Measurements from ENCODE around the gene NFATC4.
"Not testable (repeated sequence)": the region's sequence is repeated elsewhere in the genome, so short reads cannot be mapped to it uniquely, and the experiment has no call there.

Gene NFATC4

GRCh38 chr14:24339284-24340151 lies 28.5 kb upstream of the NFATC4 start, which contains the start of gene RIPK3:
RIPK3 (minus strand) TSS chr14:24339991; CDS start chr14:24339826, 165 bp downstream.
- peak; percentile 68 for DNase-seq (ENCODE audit: low read depth)

DNA sequence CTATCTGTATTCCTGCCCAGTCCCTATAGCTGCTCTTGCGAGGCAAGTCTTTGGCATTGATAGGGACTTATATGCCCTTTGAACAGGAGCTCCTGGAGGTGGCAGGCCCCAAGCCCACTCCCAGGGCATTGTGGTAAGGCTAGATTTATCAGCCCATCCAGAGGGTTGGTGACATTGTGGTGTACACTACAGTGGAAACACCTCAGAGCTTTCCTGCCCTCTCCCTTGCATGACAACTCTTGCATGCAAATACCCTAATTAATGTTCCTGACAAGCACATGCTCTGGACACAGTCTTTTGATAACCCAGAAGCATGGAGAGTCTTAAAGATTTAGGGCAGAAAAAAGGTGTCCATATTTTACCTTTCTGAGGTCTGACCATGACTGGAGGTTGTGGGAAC lies 27.4 kb upstream of the NFATC4 start:
- DNase-seq (ENCODE audit: low read depth), result no peak

DNA sequence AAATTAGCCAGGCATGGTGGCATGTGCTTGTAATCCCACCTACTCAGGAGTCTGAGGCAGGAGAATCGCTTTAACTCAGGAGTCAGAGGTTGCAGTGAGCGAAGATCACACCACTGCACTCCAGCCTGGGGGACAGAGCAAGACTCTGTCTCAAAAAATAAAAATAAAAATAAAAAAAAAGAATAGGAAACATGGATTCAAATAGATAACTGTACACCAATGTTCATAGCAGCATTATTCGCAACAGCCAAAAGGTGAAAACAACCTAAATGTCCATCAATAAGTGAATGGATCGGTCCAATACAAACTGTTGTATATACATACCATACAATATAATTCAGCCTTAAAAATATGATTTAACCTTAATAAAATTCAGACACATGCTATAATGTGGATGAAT lies 25.1 kb upstream of the NFATC4 start:
- DNase-seq (ENCODE audit: low read depth), result no peak

GRCh38 chr14:24343795-24344660 lies 24.0 kb upstream of the NFATC4 start:
- DNase-seq (ENCODE audit: low read depth), result no peak

DNA sequence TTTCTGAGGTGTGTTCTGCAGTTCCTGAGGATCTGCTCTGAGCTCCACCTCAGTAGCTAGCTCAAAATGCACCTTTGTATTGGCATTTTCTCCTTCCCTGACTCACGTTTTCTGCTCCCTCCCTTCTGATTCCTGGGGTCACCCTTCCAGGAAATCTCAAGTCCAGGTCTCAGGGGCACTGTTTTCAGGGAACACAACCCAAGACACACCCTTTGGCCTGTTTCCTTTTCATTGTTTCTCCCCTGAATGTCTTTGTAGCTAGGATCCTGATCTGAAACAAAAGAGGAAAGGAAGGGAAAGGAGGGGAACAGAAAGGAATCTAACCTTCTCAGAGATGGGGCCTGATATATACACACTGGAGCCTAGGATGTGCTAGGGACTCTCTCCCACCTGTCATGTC lies 20.9 kb upstream of the NFATC4 start:
- no peak for DNase-seq (ENCODE audit: low read depth)

- DNase-seq (ENCODE audit: low read depth), result no peak
Observed at GRCh38 chr14:24348186-24348585, 19.8 kb upstream of the NFATC4 start.

DNA sequence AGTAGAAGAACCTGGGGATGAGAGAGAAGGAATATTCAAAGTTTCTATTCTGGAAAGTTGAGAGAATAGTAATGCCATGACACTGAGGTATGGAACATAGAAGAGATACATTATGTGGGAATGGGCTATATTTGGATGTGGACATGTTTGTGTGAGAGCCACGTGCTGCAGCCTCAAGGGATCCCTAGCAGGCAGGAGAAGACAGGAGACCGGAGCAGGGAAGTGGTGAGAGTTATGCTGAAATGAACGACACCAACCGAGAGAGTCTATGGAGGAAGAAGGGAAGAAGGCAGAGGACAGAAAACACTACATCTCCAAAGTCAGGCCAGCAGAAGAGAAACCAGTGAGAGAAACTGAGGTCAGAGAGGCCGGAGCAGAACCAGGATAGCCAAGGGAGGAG lies 18.2 kb upstream of the NFATC4 start:
- DNase-seq (ENCODE audit: low read depth), result no peak

DNA sequence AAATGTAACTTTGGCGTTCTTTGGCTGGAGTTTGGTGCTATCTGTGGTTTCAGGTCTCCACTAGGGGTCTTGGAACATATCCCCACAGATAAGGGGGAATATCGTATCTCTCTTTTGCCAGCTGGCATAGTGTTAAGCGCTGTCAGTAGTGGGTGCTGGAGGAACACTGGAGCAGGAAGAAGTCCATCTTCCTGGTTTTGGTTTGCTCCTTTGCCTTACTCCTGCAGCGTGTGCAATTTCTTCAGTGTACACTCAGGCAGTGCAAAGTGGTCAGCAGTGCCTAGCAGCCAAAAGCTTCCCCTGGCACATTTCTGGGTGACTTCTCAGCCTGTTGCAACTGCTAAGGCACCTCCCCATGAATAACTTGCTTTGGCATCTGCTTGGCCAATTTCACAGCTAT lies 16.5 kb upstream of the NFATC4 start:
- no peak for DNase-seq (ENCODE audit: low read depth)

DNA sequence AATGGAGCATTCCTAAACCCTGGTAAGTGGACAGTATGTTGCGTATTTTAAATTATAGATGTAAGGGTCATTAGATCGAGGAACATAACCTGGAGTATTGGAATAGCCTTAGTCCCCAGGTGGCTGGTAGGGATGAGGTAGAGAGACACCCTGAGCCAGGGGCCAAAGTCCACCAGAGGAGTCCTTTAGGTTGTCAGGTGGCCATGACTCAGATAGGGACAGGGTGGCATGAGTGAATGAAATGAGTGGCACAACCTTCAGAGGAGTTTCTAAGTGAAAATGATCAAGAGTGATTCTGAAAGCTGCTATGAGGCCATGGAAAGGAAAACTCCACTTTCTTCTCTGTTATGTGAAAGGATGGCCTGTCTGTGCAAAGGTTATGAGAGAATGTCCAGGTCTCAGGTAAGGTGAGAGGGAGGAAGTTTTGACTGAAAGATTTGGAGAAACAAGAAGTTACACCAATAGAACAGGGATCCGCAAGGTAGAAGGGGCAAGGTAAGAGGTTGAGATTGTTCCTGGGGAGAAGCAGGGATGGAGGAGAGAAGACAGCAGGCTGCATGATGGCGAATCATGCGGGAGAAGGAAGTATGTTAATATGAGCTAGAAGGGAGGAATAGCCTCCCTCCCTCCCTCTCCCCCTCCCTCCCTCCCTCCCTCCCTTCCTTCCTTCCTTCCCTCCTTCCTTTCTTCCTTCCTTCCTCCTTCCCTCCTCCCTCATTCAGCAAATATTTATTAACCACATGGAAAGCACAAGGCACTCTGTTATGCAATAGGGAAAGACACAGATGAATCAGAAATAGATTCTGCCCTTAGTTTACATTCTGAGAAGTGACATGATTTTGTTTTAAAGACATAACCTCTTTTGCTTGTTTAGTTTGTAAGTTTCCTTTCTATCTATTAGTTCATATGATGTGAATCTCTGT lies 14.2 kb upstream of the NFATC4 start:
- no peak for DNase-seq (ENCODE audit: low read depth)

DNA sequence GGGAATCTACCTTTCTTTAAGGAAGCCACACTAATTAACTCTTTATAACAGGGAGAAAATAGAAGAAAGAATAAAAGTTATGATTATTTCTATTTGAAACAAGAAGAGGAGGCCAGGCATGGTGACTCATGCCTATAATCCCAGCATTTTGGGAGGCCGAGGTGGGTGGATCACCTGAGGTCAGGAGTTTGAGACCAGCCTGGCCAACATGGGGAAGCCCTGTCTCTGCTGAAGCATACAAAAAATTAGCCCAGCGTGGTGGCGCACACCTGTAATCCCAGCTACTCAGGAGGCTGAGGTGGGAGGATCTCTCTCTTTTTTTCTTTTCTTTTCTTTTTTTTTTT lies 13.5 kb upstream of the NFATC4 start:
- DNase-seq (ENCODE audit: low read depth), result not testable (repeated sequence)

DNA sequence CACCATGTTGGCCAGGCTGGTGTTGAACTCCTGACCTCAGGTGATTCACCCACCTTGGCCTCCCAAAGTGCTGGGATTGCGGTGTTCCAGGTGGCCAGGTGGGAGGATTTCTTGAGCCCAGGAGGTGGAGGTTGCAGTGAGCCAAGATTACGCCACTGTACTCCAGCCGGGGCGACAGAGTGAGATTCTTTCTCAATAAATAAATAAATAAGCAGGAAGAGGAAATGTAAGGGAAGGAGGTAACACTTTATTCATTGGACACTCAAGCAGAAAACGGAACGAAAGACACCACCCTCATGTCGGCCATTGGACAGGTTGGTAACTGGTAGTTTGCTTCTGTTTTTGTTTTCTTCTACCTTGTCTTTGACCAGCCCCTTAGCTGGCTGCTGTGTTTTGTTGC lies 13.0 kb upstream of the NFATC4 start:
- no peak for DNase-seq (ENCODE audit: low read depth)

DNA sequence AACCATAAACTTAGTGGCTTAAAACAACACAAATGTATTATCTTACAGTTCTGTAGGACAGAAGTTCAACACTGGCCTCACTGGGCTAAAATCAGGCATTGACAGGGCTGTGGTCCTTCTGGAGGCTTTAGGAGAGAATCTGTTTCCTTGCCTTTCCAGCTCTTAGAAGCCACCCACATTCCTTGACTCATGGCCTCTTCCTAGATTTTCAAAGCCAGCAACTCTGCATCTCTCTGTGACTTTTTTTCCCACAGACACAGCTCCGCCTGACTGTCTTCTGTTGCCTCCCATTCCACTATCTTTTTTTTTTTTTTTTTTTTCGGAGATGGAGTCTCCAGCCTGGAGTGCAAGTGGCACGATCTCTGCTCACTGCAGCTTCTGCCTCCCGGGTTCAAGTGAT lies 11.8 kb upstream of the NFATC4 start:
- no peak for DNase-seq (ENCODE audit: low read depth)

- DNase-seq (ENCODE audit: low read depth), result no peak
Observed at GRCh38 chr14:24360281-24360680, 7.7 kb upstream of the NFATC4 start.

GRCh38 chr14:24361326-24361725 lies 6.7 kb upstream of the NFATC4 start:
- no peak for DNase-seq (ENCODE audit: low read depth)

DNA sequence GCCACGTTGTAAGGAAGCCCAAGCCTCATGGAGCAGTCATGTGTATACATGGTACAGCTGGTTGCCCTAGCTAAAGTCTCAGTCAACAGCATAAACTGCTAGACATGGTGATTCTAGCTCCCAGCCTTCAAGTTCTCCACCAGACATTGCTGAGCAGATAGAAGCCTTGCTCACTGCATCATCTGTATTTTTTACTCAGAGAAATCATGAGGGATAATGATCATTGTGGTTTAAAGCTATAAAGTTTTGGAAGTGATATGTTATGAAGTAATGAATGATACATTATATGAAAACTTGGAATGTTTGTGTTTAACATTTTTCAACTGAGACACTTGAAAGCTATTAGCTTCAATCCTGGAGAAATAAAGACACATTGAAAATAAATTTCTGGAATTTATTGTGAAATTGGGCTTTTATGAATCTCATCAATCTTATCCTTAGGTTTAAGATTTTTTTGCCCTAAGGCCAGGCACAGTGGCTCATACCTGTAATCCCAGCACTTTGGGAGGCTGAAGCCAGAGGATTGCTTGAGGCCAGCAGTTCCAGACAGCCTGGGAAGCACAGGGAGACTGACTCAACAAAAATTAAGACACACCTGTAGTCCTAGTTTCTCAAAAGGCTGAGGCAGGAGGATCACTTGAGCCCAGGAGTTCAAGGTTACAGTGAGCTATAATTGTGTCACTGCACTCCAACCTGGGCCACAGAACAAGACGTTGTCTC lies 5.6 kb upstream of the NFATC4 start:
- DNase-seq (ENCODE audit: low read depth), result no peak

DNA sequence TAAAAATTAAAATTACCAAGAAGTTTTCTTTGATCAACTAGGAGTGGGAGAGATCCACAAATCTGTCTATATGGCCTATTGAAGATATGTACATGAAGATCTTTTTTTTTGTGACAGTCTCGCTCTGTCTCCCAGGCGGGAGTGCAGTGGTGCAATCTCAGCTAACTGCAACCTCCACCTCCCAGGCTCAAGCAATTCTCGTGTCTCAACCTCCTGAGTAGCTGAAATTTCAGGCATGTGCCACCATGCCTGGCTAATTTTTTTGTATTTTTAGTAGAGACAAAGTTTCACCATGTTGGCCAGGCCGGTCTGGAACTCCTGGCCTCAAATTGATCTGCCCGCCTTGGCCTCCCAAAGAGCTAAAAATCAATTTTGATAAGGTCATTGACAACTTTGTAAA lies 4.6 kb upstream of the NFATC4 start:
- DNase-seq (ENCODE audit: low read depth), result no peak

DNA sequence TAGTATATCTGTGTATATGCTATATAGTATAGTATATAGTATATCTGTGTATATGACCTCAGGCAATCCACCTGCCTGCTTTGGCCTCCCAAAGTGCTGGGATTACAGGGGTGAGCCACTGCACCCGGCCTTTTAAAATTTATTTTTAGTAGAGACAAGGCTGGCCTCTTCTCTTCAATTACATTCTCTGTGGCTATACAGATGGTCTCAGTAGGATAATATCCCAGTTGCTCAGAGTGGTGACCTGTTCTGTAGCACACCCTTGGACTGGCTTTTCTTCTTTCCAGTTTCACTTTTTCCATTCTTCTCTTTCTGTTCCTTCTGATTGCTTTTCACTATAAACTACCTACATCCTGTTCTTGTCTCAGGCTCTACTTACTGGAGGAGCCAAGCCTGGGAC lies 3.1 kb upstream of the NFATC4 start:
- DNase-seq (ENCODE audit: low read depth), result no peak

DNA sequence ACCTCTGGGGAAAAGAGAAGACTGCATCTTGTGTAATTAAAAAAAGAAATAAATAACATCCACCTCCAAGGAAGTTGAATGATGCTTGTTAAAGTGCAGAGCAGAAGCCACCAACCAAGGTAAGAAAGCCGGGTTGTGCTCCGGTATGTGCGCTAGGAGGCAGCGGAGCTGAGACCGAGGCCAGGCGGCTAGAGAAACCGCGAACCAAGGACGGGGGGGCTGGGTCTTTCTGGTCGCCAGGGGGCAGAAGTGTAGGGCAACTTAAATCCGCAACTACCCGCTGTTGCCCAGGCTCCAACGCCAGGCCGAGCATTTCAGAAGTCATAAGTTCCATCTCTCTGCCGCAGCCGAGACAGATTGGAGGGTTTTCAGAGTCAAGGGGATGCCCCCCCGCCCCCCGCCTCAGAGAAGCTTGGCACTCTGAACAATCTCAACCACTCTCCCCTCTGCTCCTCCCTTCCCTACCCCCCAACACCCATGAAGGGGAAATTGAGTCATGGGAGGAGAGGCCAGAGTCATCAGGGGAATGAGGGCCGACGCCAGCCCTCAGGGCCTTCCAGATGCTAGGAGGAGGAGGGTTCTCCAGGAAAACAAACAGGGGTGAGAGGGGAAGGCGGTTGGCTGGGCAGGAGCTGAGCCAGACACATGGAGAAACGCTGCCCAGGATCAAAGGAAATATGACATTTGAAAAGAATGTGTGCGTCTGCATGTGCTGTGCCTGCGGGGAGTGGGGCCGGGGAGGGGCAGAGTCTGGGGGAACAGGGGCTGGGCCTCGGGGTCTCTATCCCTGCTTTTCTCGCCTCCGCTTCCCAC lies 2.2 kb upstream of the NFATC4 start:
- peak; percentile 47 for DNase-seq (ENCODE audit: low read depth)

- no peak for DNase-seq (ENCODE audit: low read depth)
Observed at GRCh38 chr14:24366413-24366720, 1.6 kb upstream of the NFATC4 start.

DNA sequence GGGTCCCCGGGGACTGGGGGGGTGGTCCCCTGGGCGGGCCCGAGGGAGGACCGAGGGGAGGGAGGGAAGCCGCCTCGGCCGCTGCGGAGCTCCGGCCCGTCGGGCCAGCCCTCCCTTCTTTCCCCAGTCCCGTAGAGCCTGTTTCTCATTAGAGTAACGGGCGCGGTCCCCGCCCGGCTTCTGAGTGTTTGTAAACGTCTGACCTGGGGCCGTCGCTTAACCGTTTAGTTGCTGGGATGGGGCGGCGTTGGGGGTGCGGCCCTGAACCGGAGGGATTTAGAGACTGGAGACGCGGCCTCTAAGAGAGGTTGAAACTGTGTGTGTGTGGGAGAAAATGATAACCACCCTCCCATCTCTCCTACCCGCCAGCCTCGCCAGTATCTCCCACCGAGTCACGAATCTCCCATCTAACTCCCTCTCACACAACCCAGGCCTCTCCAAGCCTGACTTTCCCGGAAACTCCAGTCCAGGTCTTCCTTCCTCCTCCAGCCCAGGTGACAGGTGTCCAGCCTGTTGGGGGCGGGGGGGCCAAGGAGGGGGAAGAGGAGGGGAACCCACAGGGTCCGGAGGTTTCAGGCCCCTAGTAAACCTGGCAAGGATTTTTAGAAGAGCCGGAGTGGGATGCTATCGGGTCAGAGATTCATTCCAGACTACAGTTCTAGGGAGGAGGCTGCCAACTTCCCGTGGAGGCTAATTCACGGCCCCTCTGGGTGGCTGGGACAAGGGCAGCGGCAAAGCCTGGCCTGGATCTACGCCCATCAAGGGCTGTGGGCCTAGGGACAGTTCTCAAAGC lies 1.1 kb upstream of the NFATC4 start:
- no peak for DNase-seq (ENCODE audit: low read depth)
